IMR-90 (cell line): ENCODE data around the gene OR52B4. TPM values are rescaled to one million over a fixed set of nuclear protein-coding genes. Genes with fewer than 3 reads are reported as not detected.

ENCODE experiments used
- ATAC-seq: fragments of 200-7000 bp; cut with Tn5 transposase; 2 replicates; pipeline ENCODE4 v1.9.1; 2020; ENCODE audit warnings: low read depth, mild to moderate bottlenecking, moderate library complexity
- BruUV-seq: library from RNA; stranded (reverse); fragments of 400-500 nt; replicated peaks from 2 replicates; lab custom pipeline; 2021; lab: Mats Ljungman, UMichigan
- CTCF ChIA-PET: fragments of 300-600 bp; formaldehyde crosslinking; extraction: SDS; loops from one replicate; lab custom pipeline; 2021; ENCODE audit warnings: antibody characterized with exemption; lab: Yijun Ruan, JAX
- POLR2A ChIA-PET: fragments of 300-600 bp; sonication (Branson Sonifier 250); formaldehyde crosslinking; loops from one replicate; lab custom pipeline; 2022; ENCODE audit warnings: antibody characterized with exemption; ENCODE audit not compliant: unreplicated experiment; lab: Charles Lee
- DNase-seq: peaks from one replicate; pipeline ENCODE4 v3.0.0; 2013
- H2AFZ ChIP-seq: replicated peaks from 2 replicates; pipeline ENCODE3; 2013; ENCODE audit warnings: low read length, mild to moderate bottlenecking; ENCODE audit not compliant: poor library complexity
- H2AK5ac ChIP-seq: 2 replicates; pipeline ENCODE4 v1.6.1; 2013; ENCODE audit warnings: low read depth, low read length, inconsistent platforms
- H2AK9ac ChIP-seq: replicated peaks from 2 replicates; pipeline ENCODE3; 2013; ENCODE audit warnings: mild to moderate bottlenecking, low read depth, low read length, moderate library complexity; ENCODE audit not compliant: poor library complexity
- H2BK120ac ChIP-seq: 2 replicates; pipeline ENCODE4 v1.6.1; 2013; ENCODE audit warnings: low read depth, low read length, inconsistent platforms
- H2BK15ac ChIP-seq: 3 replicates; pipeline ENCODE4 v1.6.1; 2013; ENCODE audit warnings: low read depth, low read length, inconsistent platforms
- H2BK20ac ChIP-seq: 2 replicates; pipeline ENCODE4 v1.6.1; 2013; ENCODE audit warnings: low read depth, mild to moderate bottlenecking, inconsistent platforms, low read length, moderate library complexity
- H2BK5ac ChIP-seq: 2 replicates; pipeline ENCODE4 v1.6.1; 2013; ENCODE audit warnings: mild to moderate bottlenecking, low read depth, low read length, inconsistent platforms; ENCODE audit not compliant: poor library complexity, severe bottlenecking
- H3K14ac ChIP-seq: replicated peaks from 2 replicates; pipeline ENCODE4 v1.6.1; 2013; ENCODE audit warnings: low read depth, low read length, inconsistent platforms
- H3K18ac ChIP-seq: 2 replicates; pipeline ENCODE4 v1.6.1; 2013; ENCODE audit warnings: low read depth, low read length, control low read depth
- H3K23ac ChIP-seq: 2 replicates; pipeline ENCODE4 v1.6.1; 2013; ENCODE audit warnings: low read depth, low read length, inconsistent platforms
- H3K27ac ChIP-seq: 2 replicates; pipeline ENCODE4 v1.5.1; 2013; ENCODE audit warnings: mild to moderate bottlenecking, control low read depth, low read length; ENCODE audit not compliant: insufficient read depth
- H3K27me3 ChIP-seq: 2 replicates; pipeline ENCODE4 v1.6.1; 2013; ENCODE audit warnings: low read length; ENCODE audit not compliant: control insufficient read depth, insufficient read depth
- H3K36me3 ChIP-seq: 2 replicates; pipeline ENCODE4 v1.6.1; 2013; ENCODE audit warnings: low read length, mixed read lengths; ENCODE audit not compliant: control insufficient read depth, insufficient read depth
- H3K4ac ChIP-seq: 2 replicates; pipeline ENCODE4 v1.6.1; 2013; ENCODE audit warnings: low read depth, low read length, inconsistent platforms
- H3K4me1 ChIP-seq: 2 replicates; pipeline ENCODE4 v1.6.1; 2013; ENCODE audit warnings: low read length, mixed read lengths; ENCODE audit not compliant: control insufficient read depth, insufficient read depth
- H3K4me2 ChIP-seq: 2 replicates; pipeline ENCODE4 v1.6.1; 2013; ENCODE audit warnings: low read depth, mild to moderate bottlenecking, control low read depth, low read length, moderate library complexity
- H3K4me3 ChIP-seq: 2 replicates; pipeline ENCODE4 v1.5.1; 2013; ENCODE audit warnings: low read depth, mild to moderate bottlenecking, control low read depth, low read length, moderate library complexity; ENCODE audit not compliant: insufficient read depth
- H3K56ac ChIP-seq: 2 replicates; pipeline ENCODE4 v1.6.1; 2013; ENCODE audit warnings: low read length, inconsistent platforms; ENCODE audit not compliant: insufficient read depth; ENCODE audit errors: extremely low read depth
- H3K79me1 ChIP-seq, 2 experiments: 2 replicates each; pipeline ENCODE4 v1.6.1; 2013; ENCODE audit warnings: low read length in 2 of 2, inconsistent platforms in 1 of 2, low read depth in 1 of 2
- H3K9ac ChIP-seq: 2 replicates; pipeline ENCODE4 v1.6.1; 2013; ENCODE audit warnings: low read depth, low read length, control low read depth
- H3K9me1 ChIP-seq: 2 replicates; pipeline ENCODE4 v1.6.1; 2013; ENCODE audit warnings: low read length, inconsistent platforms; ENCODE audit not compliant: insufficient read depth
- H3K9me3 ChIP-seq: 2 replicates; pipeline ENCODE4 v1.6.1; 2013; ENCODE audit warnings: low read length; ENCODE audit not compliant: control insufficient read depth, insufficient read depth
- H4K20me1 ChIP-seq: 2 replicates; pipeline ENCODE4 v1.6.1; 2013; ENCODE audit warnings: low read length, inconsistent platforms; ENCODE audit not compliant: insufficient read depth
- H4K5ac ChIP-seq: 2 replicates; pipeline ENCODE4 v1.6.1; 2013; ENCODE audit warnings: mild to moderate bottlenecking, low read depth, low read length, control low read depth
- H4K8ac ChIP-seq, 2 experiments: 2 replicates each; pipeline ENCODE4 v1.6.1; 2013; ENCODE audit warnings: low read depth in 2 of 2, low read length in 2 of 2, control low read depth in 1 of 2, inconsistent platforms in 1 of 2
- H4K91ac ChIP-seq: 2 replicates; pipeline ENCODE4 v1.6.1; 2013; ENCODE audit warnings: low read depth, low read length, inconsistent platforms; ENCODE audit not compliant: insufficient read depth
- BHLHE40 ChIP-seq: fragments of 150-350 bp; IDR thresholded peaks from 2 replicates; pipeline ENCODE4 v1.6.1; 2016; ENCODE audit warnings: mild to moderate bottlenecking, low read depth, low read length
- CEBPB ChIP-seq: IDR thresholded peaks from 2 replicates; pipeline ENCODE4 v1.6.1; 2012; ENCODE audit warnings: low read depth, low read length, improper control_type of control experiment
- CHD1 ChIP-seq: IDR thresholded peaks from 2 replicates; pipeline ENCODE4 v1.6.1; 2012; ENCODE audit warnings: low read depth, low read length, improper control_type of control experiment
- CTCF ChIP-seq: conservative IDR thresholded peaks from 2 replicates; pipeline ENCODE4 v1.5.1; 2012; ENCODE audit warnings: mild to moderate bottlenecking, low read depth, low read length, improper control_type of control experiment
- ELK1 ChIP-seq: fragments of 150-350 bp; IDR thresholded peaks from 2 replicates; pipeline ENCODE4 v1.6.1; 2016; ENCODE audit warnings: low read depth, mild to moderate bottlenecking, low read length, moderate library complexity, borderline replicate concordance
- FOS ChIP-seq: fragments of 150-350 bp; IDR thresholded peaks from 2 replicates; pipeline ENCODE4 v1.6.1; 2016; ENCODE audit warnings: low read depth, low read length
- MAFK ChIP-seq: IDR thresholded peaks from 2 replicates; pipeline ENCODE4 v1.6.1; 2012; ENCODE audit warnings: low read depth, low read length, improper control_type of control experiment
- MAZ ChIP-seq: IDR thresholded peaks from 2 replicates; pipeline ENCODE4 v1.6.1; 2012; ENCODE audit warnings: low read depth, mild to moderate bottlenecking, low read length, improper control_type of control experiment, moderate library complexity, borderline replicate concordance
- MXI1 ChIP-seq: IDR thresholded peaks from 2 replicates; pipeline ENCODE4 v1.6.1; 2012; ENCODE audit warnings: low read depth, mild to moderate bottlenecking, low read length, moderate library complexity, borderline replicate concordance
- NFE2L2 ChIP-seq: fragments of 150-350 bp; IDR thresholded peaks from 2 replicates; pipeline ENCODE4 v1.6.1; 2016; ENCODE audit warnings: low read depth, mild to moderate bottlenecking, low read length
- POLR2A ChIP-seq: IDR thresholded peaks from 2 replicates; pipeline ENCODE4 v1.6.1; 2012; ENCODE audit warnings: mild to moderate bottlenecking, low read depth, low read length
- RAD21 ChIP-seq: IDR thresholded peaks from 2 replicates; pipeline ENCODE4 v1.6.1; 2012; ENCODE audit warnings: low read length, improper control_type of control experiment
- RCOR1 ChIP-seq: IDR thresholded peaks from 2 replicates; pipeline ENCODE4 v1.6.1; 2012; ENCODE audit warnings: mild to moderate bottlenecking, low read length, improper control_type of control experiment; ENCODE audit not compliant: insufficient replicate concordance
- RFX5 ChIP-seq: IDR thresholded peaks from 2 replicates; pipeline ENCODE4 v1.8.0; 2012; ENCODE audit warnings: low read depth, mild to moderate bottlenecking, low read length, moderate library complexity
- SMC3 ChIP-seq: fragments of 150-350 bp; IDR thresholded peaks from 2 replicates; pipeline ENCODE4 v1.6.1; 2016; ENCODE audit warnings: low read depth, mild to moderate bottlenecking, antibody characterized with exemption, low read length, moderate library complexity
- USF2 ChIP-seq: fragments of 150-350 bp; IDR thresholded peaks from 2 replicates; pipeline ENCODE4 v1.6.1; 2017; ENCODE audit warnings: mild to moderate bottlenecking, antibody characterized with exemption, low read length, low read depth
- WGBS, 2 experiments: methylation state at CpG; one replicate each; pipeline versions ENCODE4 v1.1.5 to v1.1.7; 2013; ENCODE audit warnings: missing lambda C conversion rate in 2 of 2; ENCODE audit not compliant: insufficient read length in 1 of 2; ENCODE audit errors: extremely low coverage in 2 of 2; 5-methylcytosine and 5-hydroxymethylcytosine counted together
- dilution Hi-C: fragments of 300-500 bp; cut with HindIII; formaldehyde crosslinking; loops from one replicate; pipeline ENCODE4 v1.14.3; 2018; ENCODE audit warnings: low sequenced_read_pairs; ENCODE audit not compliant: unreplicated experiment
- in situ Hi-C: fragments of 300-500 bp; cut with MboI; formaldehyde crosslinking; loops from 3 replicates; pipeline ENCODE4 v1.14.3; 2019; ENCODE audit warnings: low sequenced_read_pairs, inconsistent platforms, mixed read lengths
- intact Hi-C: fragments of 100-400 bp; cut with micrococcal nuclease; formaldehyde crosslinking; loops from 2 replicates; pipeline ENCODE4 v1.10.0; 2022
- polyA plus RNA-seq, 3 experiments: library from polyadenylated mRNA; depleted of rRNA; stranded (reverse); fragments of >200 nt; gene quantifications; 2 replicates each; pipeline ENCODE4 v1.2.3, GENCODE V29; 2012; ENCODE audit warnings: low replicate concordance in 1 of 3
- total RNA-seq: library from RNA; depleted of rRNA; stranded (reverse); fragments of >200 nt; gene quantifications from 2 replicates; pipeline ENCODE4 v1.2.3, GENCODE V29; 2012

Gene OR52B4
- total and polyA plus RNA-seq, 2 of the 4 experiments (the other 2 are of a cell fraction), result not detected

- no peaks in the 10 kb centered on the region for H3K4me1 ChIP-seq
- H3K27ac ChIP-seq, result no peak overlapping the region
- TF ChIP-seq POLR2A (no peak), ELK1 (no peak), CTCF (no peak), FOS (no peak), RCOR1 (no peak), MXI1 (no peak), BHLHE40 (no peak), MAZ (no peak), MAFK (no peak), CEBPB (no peak), NFE2L2 (no peak), RFX5 (no peak), RAD21 (no peak), CHD1 (no peak), USF2 (no peak), SMC3 (no peak)
- WGBS, 2 experiments, result no CpG with 5 or more reads among the region's 1 CpG
- H2AK5ac ChIP-seq, result no peak overlapping the region
- H3K9ac ChIP-seq, result no peak overlapping the region
- CTCF ChIA-PET, result no interaction called here
- POLR2A ChIA-PET, result no interaction called here
- no TSS peak for BruUV-seq
- H3K18ac ChIP-seq, result no peak overlapping the region
- no peak overlapping the region for H4K8ac ChIP-seq
- H3K27me3 ChIP-seq, result no peaks in the 10 kb centered on the region
- DNase-seq (no peak), ATAC-seq (no peak)
- no peak overlapping the region for H2BK120ac ChIP-seq
- no peak overlapping the region for H2BK20ac ChIP-seq
- H3K14ac ChIP-seq, result no peak overlapping the region
- no peak overlapping the region for H2BK5ac ChIP-seq
- no peak overlapping the region for H3K4ac ChIP-seq
- H2AFZ ChIP-seq, result no peak overlapping the region
- H4K91ac ChIP-seq, result no peak overlapping the region
- H3K4me2 ChIP-seq, result no peak overlapping the region
- H2BK15ac ChIP-seq, result no peak overlapping the region
- no peaks in the 10 kb centered on the region for H3K9me1 ChIP-seq
- no peak overlapping the region for H4K5ac ChIP-seq
- no peaks in the 10 kb centered on the region for H3K79me1 ChIP-seq
- no peak overlapping the region for H3K23ac ChIP-seq
- intact Hi-C loops, result no loop called here
- no peaks in the 10 kb centered on the region for H4K20me1 ChIP-seq
- in situ Hi-C loops, result no loop called here
- no peak overlapping the region for H2AK9ac ChIP-seq
- H3K4me3 ChIP-seq, result no peak overlapping the region
- H3K36me3 ChIP-seq, result no peaks in the 10 kb centered on the region
- H3K9me3 ChIP-seq, result no peaks in the 10 kb centered on the region
- dilution Hi-C loops, result no loop called here
- H3K56ac ChIP-seq, result no peak overlapping the region
Measured at GRCh38 chr11:4416816-4417215, 48.6 kb upstream of the OR52B4 start.
